Esophagus squamous epithelium (tissue), 4 donors: ENCODE results near the gene PPID.

Experiments
- CTCF ChIP-seq, 6 experiments: fragments of 450-650 bp in 4 of 6; fragments of 200-600 bp in 2 of 6; sonication (generic) in 2 of 6; IDR thresholded peaks; one replicate each; pipeline ENCODE4 v1.5.1; 2016 to 2019; ENCODE audit warnings: antibody characterized with exemption in 6 of 6, mild to moderate bottlenecking in 4 of 6, moderate library complexity in 4 of 6
- POLR2A ChIP-seq, 4 donors: fragments of 450-650 bp; IDR thresholded peaks; one replicate each; pipeline ENCODE4 v1.6.1; 2017; ENCODE audit warnings: antibody characterized with exemption in 4 of 4, mild to moderate bottlenecking in 4 of 4, moderate library complexity in 3 of 4

- no peak for TF ChIP-seq CTCF (IDR thresholded peaks at IDR 0.05)
- no peak for TF ChIP-seq POLR2A (IDR thresholded peaks at IDR 0.05)
Measured at GRCh38 chr4:158714937-158715336, 8.3 kb downstream of the PPID start.
